ENCODE results near the gene AGO3.

DNA sequence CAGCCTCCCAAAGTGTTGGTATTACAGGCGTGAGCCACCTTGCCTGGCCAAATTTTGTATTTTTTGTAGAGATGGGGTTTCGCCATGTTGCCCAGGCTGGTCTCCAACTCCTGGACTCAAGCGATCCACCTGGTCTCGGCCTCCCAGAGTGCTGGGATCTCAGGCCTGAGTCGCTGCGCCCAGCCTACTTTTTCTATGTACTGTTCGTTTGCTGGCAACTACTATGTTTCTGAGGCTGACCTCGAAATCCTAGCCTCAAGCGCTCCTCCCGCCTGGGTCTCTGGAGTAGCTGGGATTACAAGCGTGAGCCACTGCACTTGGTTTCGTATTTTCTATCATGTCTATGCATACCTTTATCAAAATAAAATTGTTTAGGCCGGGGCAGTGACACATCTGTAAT is 152.3 kb downstream of the AGO3 start:
- TF ChIP-seq JUN (IDR thresholded peaks at IDR 0.05) (no peak), CTCF (IDR thresholded peaks at IDR 0.05) (no peak), POLR2A (IDR thresholded peaks at IDR 0.05; ENCODE audit: low read length) (no peak), NPAS2 (CRISPR knock-in tag; IDR thresholded peaks at IDR 0.05; ENCODE audit: borderline replicate concordance) (no peak), POLR2AphosphoS2 (conservative IDR thresholded peaks at IDR 0.05; ENCODE audit: low read length) (no peak), CEBPB (IDR thresholded peaks at IDR 0.05) (no peak), NR3C1 (IDR thresholded peaks at IDR 0.05) (no peak), REST (IDR thresholded peaks at IDR 0.05) (no peak), MAFK (IDR thresholded peaks at IDR 0.05; ENCODE audit: partially characterized antibody) (no peak)
